ENCODE data around the gene MED13.
"Not testable (repeated sequence)": the region's sequence is repeated elsewhere in the genome, so short reads cannot be mapped to it uniquely, and the experiment has no call there.

Gene MED13

GRCh38 chr17:62058611-62059010, 6.5 kb downstream of the MED13 start:
- DNase-seq (ENCODE audit: low spot score): no peak

GRCh38 chr17:62057696-62058095, 7.4 kb downstream of the MED13 start:
- no peak for DNase-seq (ENCODE audit: low spot score)

GRCh38 chr17:62052765-62053338, 12.2 kb downstream of the MED13 start:
- DNase-seq (ENCODE audit: low spot score): no peak

- no peak for DNase-seq (ENCODE audit: low spot score)
Measured at GRCh38 chr17:62051053-62051452, 14.0 kb downstream of the MED13 start.

GRCh38 chr17:62049299-62049698, 15.8 kb downstream of the MED13 start:
- DNase-seq (ENCODE audit: low spot score): no peak

- DNase-seq (ENCODE audit: low spot score): no peak
Measured at GRCh38 chr17:62048262-62048661, 16.8 kb downstream of the MED13 start.

- no peak for DNase-seq (ENCODE audit: low spot score)
Measured at GRCh38 chr17:62045517-62045916, 19.6 kb downstream of the MED13 start.

GRCh38 chr17:62045109-62045508, 20.0 kb downstream of the MED13 start:
- DNase-seq (ENCODE audit: low spot score): no peak

DNA sequence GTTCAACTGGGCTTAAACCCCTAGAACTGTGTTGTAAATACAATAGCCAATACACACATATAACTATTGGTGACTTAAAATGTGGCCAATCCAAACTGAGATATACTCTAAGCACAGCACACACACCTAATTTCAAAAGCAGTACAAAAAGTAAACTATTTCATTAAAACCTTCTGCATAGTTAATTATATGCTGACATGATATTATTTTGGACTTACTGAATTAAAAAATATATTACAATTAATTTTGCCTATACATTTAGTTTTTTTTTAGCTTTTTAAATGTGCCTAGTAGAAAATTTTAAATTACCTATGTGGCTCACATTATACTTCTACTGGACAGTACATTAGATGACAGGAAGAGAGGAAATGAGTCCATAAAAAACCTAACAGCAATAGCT, 21.5 kb downstream of the MED13 start:
- no peak for DNase-seq (ENCODE audit: low spot score)

DNA sequence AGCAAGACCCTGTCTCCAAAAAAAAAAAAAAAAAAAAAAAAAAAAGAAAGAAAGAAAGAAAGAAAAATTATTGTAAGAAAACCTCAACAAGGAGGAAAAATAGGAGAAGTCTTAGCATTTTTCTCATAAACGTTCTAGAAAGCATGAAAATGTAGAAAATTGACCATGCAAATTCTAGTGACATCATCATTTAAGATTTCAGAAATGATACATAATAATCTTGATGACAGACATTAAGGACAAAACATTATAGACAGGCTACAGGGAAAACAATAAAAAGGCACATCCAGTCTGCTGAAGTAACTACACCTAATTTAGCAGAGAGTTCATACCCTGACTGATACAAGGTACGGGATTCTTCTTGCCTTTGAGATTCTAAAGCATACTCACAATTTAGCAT, 21.9 kb downstream of the MED13 start:
- DNase-seq (ENCODE audit: low spot score): no peak

DNA sequence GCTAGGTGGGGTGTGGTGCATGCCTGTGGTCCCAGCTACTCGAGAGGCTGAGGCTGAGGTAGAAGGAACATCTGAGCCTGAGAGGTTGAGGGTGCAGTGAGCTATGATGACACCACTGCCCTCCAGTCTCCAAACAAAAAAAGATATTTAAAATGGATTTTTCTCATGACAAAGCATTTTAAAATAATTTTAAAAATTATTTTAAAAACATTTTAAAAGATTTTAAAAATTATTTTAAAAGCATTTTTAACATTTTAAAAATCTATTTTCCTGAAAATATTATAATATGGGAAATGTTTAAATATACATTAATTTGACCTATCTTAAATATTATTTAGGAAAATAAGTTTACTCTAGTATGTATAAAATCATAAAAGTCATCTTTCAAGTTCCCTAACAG, 26.8 kb downstream of the MED13 start:
- no peak for DNase-seq (ENCODE audit: low spot score)

DNA sequence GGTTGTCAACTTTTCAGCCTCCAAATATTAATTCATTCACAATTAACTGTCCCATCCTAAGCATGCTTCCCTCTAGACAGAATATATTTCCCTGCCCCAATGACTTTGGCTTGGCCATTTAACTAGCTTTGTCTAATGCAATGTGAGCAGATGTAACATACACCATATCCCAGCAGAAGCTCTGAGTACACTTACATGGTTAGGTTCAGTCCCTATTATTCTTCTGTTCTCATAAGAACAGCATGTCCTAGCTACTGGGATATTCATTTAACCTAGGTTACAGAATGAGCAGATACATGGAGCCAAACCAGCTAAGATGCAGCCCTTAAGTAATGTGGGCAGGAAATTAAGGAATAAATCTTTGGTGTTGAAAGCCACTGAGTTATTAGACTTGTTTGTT, 31.8 kb downstream of the MED13 start:
- no peak for DNase-seq (ENCODE audit: low spot score)

- no peak for DNase-seq (ENCODE audit: low spot score)
Measured at GRCh38 chr17:62032480-62032879, 32.6 kb downstream of the MED13 start.

GRCh38 chr17:62030264-62030663, 34.8 kb downstream of the MED13 start:
- no peak for DNase-seq (ENCODE audit: low spot score)

DNA sequence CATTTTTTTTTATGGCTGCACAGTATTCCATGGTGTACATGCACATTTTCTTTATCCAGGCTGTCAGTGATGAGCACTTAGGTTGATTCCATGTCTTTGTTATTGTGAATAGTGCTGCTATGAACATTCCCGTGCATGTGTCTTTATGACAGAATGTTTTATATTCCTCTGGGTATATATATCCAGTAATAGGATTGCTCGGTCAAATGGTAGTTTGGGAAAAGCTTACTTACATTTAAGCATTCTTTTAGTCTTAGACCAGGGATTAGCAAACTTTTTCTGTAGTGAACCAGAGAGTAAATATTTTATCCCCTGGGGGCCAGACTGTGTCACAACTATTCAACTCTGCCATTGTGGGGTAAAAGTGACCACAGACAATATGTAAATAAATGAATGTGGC, 40.2 kb downstream of the MED13 start:
- no peak for DNase-seq (ENCODE audit: low spot score)

- no peak for DNase-seq (ENCODE audit: low spot score)
Measured at GRCh38 chr17:62017912-62018311, 47.2 kb downstream of the MED13 start.

DNA sequence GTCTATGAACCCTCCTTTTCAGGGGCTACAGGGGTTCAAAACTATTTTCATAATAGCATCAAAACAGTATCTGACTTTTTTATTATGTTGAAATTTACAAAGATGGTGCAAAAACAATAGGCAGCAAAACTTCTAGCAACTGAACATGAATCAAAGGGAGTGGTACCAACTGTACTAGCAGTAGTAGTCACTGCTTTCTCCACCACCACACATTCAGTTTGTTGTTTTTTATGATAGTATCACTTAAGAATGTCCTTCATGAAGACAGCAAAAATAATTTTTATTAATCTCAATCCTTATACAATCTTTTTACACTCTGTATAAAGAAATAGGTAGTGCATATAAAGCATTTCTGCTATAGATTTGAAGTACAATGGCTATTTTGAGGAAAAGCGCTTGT, 47.6 kb downstream of the MED13 start:
- no peak for DNase-seq (ENCODE audit: low spot score)

- DNase-seq (ENCODE audit: low spot score): no peak
Measured at GRCh38 chr17:62014526-62014925, 50.6 kb downstream of the MED13 start.

- DNase-seq (ENCODE audit: low spot score): no peak
Measured at GRCh38 chr17:62009220-62009619, 55.9 kb downstream of the MED13 start.

DNA sequence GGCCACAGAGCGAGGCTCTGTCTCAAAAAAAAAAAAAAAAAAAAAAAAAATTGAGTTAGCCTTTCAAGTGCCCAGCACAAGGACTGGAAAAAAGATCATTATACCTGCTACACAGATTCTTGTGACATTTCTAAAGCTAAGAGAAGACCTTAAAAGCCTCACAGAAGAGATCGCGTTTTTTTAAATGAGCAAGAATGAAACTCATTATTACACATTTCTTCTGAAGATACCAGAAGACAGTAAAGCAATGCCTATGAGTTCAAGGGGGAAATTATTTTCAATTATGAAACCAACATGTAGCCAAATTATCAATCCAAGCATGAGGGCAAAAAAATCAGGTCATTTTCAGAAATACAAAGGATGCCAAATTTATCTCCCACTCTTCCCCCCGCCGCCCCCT, 56.8 kb downstream of the MED13 start:
- DNase-seq (ENCODE audit: low spot score): no peak

GRCh38 chr17:62004388-62004787, 60.7 kb downstream of the MED13 start:
- DNase-seq (ENCODE audit: low spot score): no peak

- not testable (repeated sequence) for DNase-seq (ENCODE audit: low spot score)
Measured at GRCh38 chr17:62003141-62003540, 61.9 kb downstream of the MED13 start.

DNA sequence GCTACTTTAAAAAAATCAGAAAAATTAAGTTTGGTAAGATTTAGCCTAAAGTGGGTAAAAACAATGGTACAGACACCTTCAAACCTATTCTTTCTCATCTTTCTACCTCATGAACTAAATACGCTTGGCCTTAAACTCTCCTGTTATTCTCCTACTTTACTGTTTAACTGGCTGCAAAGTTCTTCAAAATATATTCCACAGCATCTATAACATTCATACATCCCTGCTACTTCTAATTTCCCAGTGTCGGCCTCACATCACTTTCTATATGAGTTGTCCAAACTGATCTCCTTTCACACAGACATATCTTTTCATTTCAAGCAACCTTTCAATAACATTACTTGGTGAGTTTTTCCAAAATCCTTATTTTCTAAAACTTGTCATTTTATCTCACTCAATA, 64.0 kb downstream of the MED13 start:
- no peak for DNase-seq (ENCODE audit: low spot score)

DNA sequence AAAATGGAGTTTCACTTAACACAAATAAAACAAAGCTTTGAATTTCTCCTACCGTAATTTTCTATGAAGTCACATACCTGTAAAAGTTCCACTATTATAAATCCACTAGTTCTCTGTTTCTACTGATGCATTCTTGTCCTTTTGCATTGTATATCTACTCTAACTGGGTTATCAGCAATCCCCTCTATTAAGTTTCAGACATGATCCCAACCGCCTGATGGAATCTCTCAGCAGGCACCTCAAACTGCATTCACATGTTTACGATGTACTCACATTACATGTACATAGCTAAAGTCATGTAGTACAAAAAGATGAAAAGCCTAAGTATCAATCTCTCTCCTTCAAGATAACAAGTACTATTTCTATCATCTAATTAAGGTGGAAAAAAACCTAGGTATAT, 64.9 kb downstream of the MED13 start:
- no peak for DNase-seq (ENCODE audit: low spot score)

DNA sequence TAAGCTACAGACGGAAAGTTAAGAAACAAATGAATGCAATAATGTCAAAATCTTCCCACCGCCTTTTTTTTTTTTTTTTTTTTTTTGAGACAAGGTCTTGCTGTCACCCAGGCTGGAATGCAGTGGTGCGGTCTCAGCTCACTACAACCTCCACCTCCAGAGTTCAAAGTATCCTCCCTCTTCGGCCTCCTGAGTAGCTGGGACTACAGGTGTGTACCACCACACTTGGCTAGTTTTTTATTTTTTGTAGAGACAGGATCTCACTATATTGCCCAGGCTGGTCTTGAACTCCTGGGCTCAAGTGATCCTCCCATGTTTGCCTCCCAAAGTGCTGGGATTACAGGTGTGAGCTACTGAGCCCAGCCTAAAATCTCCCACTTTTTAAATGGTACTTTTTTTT, 66.5 kb downstream of the MED13 start:
- not testable (repeated sequence) for DNase-seq (ENCODE audit: low spot score)

All from hematopoietic multipotent progenitor cell treated with erythropoietin and hydrocortisone succinate and interleukin-3 and kit ligand, for 17 days (in vitro differentiated cells).